Stimulated activated CD8-positive, alpha-beta memory T cell treated with anti-CD3 and anti-CD28 coated beads, Interleukin-15, amount 100 ng/mL, for 24 hours (primary cell): ENCODE results near the gene AGBL1.

Experiments used
- DNase-seq: peaks from one replicate; pipeline ENCODE4 v3.0.0-alpha.2; 2020; ENCODE audit warnings: low read depth

The AGBL1 gene

DNA sequence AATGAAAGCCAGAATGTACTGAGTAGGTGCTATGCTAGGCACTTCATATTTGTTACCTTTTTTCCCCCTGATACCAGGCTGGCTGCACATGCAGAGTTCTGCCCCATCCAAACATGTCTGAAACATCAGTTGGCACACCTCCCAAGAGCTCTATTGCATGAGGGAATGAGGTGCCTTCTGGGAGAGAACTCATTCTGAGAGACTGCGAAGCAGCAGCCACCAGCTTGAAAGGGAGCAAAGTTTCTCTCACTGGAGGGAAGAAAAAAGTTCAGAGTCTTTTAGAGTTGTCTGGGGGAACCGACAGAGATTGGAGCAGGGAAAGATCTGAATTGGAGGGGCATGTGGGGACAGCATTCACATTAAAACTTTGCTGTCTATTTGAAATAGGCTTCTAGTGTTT, 84.1 kb downstream of the AGBL1 start:
- no peak for DNase-seq

DNA sequence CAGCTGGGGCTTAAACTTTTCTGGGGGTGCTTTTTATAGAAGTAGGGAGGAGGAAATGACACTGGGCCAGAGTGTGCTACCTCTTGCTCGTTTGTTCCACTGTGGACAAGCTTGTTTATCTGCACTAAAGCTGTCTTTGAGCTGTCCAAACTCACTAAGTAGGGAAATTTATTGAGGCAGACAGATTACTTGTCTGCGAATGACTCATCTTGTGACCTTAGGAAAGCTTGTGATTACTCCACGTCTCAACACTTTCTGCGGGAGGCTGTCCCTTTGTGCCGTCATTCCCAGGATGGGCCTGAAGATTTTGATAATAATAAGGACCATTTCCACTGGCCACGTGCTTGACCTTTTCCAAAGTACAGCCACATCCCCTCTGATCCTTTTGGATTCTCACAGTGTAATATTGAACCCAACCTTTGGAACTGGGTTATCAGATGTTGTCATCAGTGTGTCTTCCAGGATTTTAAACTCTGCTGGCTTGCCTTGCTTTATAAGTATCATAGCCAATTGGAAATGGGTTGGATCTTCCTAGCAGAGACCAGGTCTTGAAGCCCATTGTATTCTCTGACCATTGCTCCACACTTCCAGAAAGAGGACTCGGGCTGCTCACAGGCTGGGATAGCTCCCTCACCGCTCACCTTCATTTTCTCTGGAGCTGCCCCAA, 84.7 kb downstream of the AGBL1 start:
- no peak for DNase-seq

DNA sequence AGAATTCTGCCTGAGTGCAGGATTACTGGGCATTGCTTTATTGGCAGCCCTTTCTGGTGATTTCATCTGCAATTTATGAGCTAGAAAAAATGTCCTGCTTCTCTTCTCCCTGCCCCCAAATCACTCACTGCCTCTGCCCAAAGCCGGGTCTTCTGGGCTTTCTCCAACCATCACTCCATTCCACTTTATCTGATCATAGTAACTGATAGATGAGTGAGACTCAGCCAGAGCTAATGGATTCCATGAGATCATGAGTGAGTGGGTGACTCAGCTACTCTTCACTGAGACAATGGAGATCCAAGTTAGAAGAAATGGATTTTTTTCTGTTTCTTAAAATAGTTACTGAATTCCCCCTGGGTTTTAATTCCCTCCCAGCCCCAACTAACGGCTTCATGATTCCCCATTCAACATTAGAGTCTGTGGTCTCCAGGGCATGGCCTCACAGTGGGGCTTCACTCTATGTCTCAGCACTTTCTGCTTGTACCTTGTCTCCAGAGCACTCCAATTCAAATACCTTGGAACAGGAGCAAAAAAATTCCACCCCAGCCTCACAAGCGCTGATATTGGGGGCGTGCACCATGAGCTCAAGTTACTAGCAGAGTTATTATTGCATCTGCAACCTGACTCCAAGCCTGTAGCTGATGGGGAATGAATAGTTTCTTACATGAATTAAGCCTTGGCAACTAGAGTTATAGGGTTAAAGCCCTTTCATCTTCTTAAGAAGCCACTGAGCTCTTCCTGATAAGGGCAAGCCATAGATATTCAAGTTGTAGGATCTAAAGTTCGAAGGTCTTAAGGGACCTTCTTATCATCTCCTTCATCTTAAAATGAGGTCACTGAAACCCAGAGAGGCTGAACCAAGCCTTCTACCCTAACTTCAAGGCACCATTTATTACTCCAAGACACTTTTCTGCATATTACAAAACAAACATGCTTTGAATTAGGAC, 85.9 kb downstream of the AGBL1 start:
- DNase-seq = no peak

DNA sequence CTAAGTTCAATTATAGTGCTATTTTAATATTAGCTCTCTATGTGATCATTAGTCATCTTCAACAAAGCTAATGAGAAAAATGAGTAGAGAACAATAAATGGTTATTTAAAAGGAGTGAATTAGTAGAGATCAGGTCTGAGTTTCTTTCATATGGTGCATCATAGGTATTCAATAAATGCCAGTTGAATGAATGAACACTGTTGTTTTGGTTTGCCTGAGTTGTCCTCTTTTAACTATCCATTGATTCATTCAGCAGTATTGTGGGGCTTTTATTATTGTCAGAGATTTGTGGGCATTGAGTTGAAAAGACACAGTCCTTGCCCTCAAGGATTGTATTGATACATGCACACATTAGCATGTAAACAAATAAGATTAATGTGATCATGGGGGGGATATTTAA, 88.2 kb downstream of the AGBL1 start:
- no peak for DNase-seq

DNA sequence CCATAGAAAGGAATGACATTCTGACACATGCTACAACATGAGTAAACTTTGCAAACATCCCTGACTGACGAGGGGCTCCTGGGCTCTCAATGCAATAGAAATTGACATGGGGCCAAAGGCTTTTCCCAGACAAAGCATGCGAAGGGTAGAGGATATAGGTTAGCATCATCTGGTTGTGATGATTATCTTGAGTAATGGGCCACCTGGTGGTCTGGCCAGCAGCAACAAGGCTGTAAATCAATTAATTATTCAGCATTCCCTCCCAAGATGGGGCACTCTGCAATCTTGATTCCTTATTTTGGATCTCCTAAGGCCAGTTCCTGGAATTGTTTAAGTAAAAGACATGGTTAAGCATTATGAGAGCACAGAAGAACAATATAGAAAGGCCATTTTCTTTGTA, 99.2 kb downstream of the AGBL1 start:
- DNase-seq = no peak

DNA sequence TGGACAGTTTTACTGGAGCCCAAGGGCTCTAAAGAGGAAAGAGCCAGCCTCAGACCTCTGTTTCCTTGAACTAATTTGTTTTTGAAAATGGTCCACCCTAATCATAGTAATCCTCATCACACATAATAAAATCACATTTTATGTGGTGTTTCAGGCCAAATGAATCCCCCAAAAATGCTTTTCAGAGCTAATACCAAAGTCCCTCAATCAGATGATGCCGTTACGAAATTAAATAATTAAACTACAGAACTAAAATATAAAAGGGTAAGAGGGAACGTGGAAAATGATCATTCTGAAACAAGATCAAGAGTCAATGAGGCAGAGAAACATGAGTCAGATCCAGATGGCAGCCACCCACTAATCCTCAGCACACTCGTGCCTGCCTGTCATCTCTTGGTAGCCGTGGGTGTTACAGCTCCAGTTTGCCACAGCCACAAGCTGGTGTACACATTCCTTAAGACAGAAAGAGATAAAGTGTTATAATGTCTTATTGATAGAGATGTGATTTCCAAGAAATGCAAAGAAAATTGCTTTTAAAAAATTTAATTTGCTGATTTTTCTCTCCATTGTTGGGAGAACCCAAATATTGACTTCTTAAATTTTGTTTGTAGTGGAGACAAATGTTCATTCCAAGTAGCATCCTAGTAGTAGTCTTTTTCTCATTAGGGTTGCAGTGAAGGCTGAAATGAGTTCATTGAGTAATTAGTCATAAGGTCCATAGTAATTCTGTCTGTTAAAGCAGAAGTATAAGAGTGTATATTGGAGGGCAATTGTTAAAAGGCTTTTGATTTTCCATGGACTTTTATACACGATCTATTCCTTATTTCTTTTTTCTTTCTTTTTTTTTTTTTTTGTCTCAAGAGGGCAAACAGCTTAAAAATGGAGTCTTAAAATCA, 104.2 kb downstream of the AGBL1 start:
- DNase-seq = no peak

DNA sequence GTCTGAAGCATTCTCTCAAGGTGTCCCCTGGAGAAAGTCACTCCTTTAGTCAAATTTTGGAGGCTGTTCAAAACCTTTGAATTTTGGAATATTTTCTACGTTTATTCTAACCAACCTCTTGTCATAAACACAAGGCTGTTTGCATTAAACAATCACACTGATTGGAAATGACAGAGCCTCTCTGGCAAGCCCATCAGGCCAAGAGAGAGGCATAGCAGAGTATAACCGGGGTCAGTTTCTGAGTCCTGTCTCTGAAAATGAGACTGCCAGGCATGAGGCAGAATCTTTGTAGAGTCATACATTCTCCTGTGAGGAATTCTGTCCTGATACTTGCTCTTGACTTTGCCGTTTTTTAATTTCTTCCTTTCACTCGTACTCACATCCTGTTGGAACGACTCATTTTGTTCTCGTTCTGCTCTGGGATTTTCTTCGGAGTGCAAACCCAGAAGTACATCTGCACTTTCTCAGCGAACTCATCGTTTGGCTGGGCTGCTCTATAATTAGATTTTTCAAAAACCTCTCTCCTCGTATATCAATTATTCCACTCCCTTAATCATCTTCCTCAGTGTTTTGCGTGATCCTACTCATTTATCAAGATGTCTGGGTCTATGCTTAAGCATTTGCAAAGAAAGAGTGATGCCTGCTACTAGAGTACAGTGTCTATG, 114.2 kb downstream of the AGBL1 start:
- no peak for DNase-seq

DNA sequence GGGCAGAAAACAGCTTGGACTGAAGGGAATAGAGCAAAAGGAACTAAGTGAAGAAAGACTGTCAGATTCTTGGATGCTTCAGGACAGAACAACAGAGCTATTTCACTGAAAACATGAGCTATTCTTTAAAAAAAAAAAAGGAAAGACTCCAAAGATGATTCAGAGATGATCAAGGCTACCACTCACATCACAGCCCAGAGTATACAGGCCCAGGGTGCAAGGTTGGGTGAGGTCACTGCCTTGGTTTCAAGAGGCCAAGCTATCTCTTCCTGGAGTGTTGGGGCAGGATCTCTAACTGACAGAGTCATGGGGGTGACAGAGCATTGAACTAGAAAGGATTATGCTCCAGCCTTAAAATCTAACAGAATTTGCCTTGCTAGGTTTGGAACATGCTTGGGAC, 118.1 kb downstream of the AGBL1 start:
- DNase-seq = no peak

DNA sequence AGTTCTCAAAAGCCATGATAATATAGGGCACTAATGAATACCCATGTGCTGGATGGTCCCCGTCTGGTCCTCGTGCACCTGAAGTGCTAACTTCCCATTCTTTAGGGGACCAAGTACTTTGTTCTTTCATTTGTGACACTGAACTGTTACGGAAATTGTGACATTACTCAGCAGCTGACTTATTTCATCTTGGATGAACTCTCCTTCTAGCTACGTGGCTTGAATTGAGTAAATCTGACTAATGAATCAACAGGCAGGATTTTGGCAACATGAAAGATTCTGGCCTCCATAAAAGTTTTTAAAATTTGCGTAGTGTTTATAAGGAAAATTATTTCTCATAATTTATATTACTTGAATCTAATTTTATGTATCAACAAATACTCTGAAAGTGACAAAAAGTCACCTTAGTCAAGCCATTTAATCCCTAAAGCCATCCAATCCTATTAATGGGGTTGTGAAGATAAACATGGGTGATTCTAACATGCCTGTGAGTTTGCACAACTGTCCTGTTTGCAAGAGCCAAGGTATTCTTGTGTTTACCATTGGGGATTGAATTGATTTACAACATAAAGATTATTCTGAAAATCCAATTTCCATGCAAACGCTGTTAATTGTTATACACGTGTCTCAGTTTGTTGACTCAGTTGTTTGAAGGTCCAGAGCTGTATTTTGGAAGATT, 119.9 kb downstream of the AGBL1 start:
- DNase-seq = no peak

DNA sequence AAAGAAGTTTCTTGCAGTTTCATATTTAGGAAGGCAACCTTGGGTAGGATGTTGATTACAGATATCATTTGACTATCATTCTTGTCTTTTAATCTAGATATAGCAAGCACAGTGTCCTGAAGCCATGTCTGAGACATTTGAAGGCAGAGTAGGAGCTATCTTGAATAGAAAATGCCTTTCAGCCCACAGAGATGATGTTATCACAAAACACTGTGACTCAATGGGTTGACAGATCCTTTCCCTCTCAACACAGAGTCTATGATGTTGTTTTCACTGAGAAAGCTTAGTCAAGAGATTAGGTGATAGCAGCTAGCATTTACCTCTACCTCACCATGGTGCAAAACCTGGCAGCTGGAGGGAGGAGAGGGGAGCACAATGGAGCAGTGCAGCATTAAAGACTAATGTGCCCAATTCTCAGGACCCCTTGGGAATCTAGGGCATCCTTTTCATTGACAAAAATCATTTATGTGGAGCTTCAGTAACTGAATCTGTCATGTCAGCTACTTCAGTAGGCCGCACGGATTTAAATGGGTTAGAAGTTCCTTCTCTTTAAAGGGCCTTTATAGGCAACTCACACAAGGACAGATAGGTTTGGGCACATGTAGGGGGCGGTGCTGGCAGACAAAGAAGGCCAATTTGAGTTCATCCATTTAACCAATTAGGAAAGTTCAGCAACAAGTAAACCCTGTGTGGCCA, 121.8 kb downstream of the AGBL1 start:
- DNase-seq = no peak

DNA sequence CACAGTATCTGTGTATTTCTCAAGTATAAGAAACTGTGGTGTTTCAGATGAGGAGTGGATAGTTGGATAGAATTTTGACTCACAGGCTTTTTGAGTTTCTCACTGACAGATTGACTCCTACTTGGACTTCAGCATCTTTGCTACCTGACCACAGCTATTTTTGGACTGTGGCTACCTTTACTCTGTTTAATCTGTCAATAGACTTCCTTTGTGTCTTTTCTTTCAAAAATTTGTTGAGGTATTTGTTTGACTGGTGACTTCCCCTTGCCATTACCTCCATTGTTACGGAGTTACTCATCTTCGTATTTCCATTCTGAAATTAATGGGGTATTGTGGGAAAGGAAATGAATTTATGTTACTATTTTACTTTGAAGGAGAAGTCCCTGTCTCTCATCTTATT, 123.8 kb downstream of the AGBL1 start:
- DNase-seq = no peak

DNA sequence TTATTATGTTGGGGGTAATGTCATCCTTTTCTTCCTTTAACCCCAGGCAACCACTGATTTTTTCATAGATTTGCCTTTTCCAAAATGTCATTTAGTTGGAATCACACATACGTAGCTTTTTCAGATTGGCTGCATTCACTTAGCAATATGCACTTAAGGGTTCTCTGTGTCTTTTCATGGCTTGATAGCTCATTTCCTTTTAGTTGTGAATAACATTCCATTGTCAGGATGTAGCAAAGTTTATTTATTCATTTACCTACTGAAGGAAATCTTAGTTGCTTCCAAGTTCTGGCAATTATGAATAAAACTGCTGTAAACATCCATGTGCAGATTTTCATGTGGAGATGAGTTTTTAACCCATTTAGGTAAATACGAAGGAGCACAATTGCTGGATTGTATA, 125.4 kb downstream of the AGBL1 start:
- DNase-seq = no peak

DNA sequence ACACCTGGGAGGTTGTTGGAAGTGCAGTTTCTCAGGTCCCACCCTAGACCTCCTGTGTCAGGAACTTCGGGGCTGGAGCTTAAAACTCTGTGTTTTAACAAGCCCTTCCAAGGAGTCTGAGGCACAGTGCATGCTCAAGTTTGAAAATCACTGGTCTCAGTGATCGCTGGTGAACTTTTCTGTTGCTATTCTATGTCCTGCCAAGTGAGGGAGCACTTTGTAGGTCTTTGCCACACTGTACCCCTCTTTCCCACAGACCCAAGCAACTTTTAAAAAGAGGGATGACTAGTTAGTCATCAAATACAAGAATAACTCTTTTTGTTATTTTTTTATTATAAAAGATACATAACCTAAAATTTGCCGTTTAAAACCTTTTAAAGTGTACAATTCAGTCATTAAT, 133.7 kb downstream of the AGBL1 start:
- DNase-seq = no peak

DNA sequence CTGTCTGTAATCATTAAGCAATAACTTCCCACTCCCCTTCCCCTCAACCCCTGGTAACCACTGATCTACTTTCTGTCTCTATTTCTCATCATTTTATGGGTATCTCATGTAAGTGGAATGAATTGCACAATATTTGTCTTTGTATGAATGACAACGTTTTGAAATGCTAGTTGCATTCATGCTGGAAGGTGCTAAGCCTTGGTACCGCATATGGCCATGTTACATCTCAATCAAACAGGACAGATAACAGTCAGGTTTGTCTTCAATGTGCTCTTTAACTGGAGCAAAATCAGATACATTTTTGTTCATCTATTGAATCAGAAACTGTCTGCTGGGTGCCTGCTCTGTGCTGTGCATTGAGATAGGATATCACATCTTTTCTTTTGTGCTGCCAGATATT, 134.2 kb downstream of the AGBL1 start:
- DNase-seq = no peak

DNA sequence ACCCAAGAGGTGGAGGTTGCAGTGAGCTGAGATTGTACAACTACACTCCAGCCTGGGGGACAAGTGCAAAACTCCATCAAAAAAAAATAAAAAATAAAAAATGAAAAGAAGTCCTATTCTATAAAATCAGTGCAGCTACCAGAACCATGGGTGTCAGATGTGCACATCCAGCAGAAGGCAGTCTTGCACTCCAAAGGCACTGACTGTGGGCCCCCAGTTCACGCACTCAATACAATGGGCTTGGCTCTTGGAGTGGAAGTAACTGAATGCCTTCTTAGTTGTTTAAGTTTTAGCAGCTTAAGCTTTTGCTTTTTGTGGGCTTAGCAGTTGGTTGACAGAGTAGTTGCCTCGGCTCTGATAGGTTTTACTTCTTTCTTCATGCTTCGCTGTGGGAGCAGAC, 141.4 kb downstream of the AGBL1 start:
- no peak for DNase-seq

DNA sequence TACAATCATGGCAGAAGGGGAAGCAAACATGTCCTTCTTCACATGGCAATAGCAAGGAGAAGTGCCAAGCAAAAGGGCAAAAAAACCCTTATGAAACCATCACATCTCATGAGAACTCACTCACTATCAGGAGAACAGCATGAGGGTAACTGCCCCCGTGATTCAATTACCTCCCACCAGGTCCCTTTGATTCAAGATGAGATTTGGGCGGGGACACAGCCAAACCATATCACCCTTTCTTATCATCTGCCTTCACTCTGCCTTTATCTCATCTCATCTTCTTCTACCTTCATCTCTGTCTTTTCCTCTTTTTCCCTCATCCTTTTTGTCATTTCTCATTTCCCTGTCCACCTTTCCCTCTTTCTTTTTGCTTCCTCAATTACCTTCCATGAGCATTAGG, 149.6 kb downstream of the AGBL1 start:
- no peak for DNase-seq

DNA sequence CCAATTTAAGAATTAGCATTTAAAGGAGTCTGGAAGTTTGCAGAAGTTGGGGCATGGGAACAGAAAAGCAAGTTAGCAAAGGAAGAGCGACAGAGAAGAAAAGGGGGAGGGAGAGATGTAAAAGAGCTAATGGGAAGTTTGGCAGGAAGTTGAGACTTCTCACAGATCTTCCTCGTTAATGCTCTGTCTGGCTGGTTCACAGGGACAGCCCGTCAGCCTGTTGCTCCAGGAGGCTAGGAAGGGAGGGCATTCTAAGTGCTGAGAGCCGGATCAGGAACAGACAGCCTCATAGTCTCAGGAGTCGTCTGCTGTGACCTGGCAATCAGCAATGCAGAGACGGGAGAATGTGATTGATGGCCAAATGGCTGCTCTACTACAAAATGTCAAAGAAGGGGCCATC, 150.3 kb downstream of the AGBL1 start:
- DNase-seq = no peak

DNA sequence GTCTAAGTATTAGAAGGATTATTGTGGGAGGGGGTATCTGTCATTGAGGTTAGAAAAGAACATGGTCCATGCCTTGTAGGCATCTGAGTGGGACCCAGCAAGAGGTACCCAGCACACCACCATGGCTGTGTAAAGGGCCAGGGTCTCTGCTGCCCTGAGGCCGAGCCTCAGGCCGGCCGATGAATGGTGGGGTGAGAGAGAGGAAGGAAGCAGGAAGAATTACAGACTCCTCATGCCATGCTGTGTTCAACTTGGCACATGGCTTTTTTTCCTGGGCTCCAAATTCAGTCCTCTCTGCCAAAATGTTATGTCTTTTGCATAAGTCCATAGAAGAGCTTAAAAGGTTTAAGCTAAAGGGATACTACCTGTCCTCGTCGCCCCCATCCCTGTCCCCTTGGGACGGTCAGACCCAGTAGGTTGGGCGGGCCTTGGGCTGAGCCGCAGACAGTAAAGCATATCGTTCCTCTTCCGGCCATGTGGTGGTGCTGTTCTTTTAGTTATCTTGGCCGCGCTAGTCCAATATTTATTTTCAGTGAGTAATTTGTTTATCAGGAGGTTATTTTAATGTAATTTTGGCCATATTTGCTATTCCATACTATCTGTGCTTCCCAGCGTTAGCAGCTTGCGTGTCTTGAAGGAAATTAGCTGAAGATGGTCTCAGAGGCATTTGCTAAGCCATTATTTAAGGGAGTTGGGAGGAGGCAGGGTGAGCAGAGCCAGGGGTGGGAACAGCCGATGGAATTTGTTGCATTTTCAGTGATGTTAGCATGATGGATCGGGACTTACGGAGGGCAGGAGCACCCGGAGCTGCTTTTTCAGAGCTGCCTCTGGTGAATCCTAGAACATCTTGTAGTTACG, 152.4 kb downstream of the AGBL1 start:
- DNase-seq = peak; percentile 1

DNA sequence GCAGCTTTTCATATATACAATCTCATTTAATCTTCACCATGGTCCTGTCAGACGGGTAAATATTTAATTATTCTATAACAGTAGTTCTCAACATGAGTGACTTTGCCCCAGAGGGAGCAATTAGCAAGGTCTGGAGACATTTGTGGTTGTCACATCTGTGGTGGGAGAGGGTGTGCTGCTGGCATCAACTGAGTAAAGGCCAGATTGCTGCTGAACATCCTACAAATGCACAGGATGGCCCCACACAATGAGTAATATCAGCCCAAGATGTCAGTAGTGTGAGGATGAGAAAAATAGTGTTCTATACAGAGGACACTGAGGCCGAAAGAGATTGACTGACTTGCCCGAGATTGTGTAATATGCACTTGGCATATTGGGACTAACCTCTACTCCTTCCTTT, 156.0 kb downstream of the AGBL1 start:
- DNase-seq = no peak
